ENCODE data around the gene TMEM91. TPM values are rescaled to one million over a fixed set of nuclear protein-coding genes. Genes with fewer than 3 reads are reported as not detected.

TMEM91 gene
- total and polyA plus RNA-seq, 2 donors (not counting 3 experiments of a cell fraction or from before 2014, with no cell fraction given): 9.0 to 13.2 TPM

DNA sequence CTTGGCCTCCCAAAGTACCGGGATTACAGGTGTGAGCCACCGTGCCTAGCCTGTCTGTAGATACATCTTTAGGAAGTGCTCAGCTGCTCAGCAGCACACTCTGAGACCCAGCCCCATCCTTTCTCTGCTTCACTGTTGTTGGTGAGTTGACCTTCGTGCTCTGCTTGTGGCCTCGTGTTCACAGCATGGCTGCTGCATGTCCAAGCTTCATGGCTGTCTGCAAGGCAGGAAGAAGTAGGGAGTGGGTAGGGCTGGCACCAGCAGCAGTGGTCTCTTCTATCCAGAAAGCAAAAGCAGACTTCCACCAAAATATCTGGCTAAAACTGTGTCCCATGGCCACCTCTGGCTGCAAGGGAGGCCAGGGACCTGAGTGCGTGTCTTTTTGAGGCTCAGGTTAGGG lies 36.6 kb downstream of the TMEM91 start:
- H3K79me2 ChIP-seq (ENCODE audit: control insufficient read depth, insufficient read depth, low read length): no peaks in the 10 kb centered on the region
- no peaks in the 10 kb centered on the region for H3K9me3 ChIP-seq (replicated peaks; ENCODE audit: control insufficient read depth, insufficient read depth, low read length)
- no peaks in the 10 kb centered on the region for H4K20me1 ChIP-seq (replicated peaks; ENCODE audit: control insufficient read depth, extremely low read depth, insufficient read depth, low read length)
- no peak overlapping the region for H3K9ac ChIP-seq (replicated peaks; ENCODE audit: extremely low read depth, insufficient read depth, low read length)
- H3K4me3 ChIP-seq (replicated peaks in 1 of 3; ENCODE audit: insufficient read depth in 1 of 3, low read depth in 1 of 3, low read length in 3 of 3): no peak overlapping the region
- DNase-seq (ENCODE audit: low read depth, low spot score) (no peak), FAIRE-seq (no peak)
- no peak for TF ChIP-seq POLR2A (IDR thresholded peaks at IDR 0.05; ENCODE audit: low read depth, low read length)
- no peak for TF ChIP-seq POLR2AphosphoS5 (IDR thresholded peaks at IDR 0.05; ENCODE audit: insufficient read depth, low read depth, low read length)
- TF ChIP-seq FOS (IDR thresholded peaks at IDR 0.05; ENCODE audit: borderline replicate concordance, insufficient read depth, low read length): no peak
- no peak for TF ChIP-seq JUN (IDR thresholded peaks at IDR 0.05; ENCODE audit: borderline replicate concordance, insufficient read depth, insufficient read length, low read depth)
- no peaks in the 10 kb centered on the region for H3K27me3 ChIP-seq (ENCODE audit: control insufficient read depth in 2 of 2, insufficient read depth in 2 of 2, low read length in 2 of 2)
- dilution Hi-C loops (cut with MboI; ENCODE audit: extremely low pct_ligation_motif_present, low sequenced_read_pairs) (no loop called here), intact Hi-C loops (cut with micrococcal nuclease) (no loop called here)
- no peak overlapping the region for H3K27ac ChIP-seq (ENCODE audit: insufficient read depth, low read depth, low read length)
- H3K4me2 ChIP-seq (ENCODE audit: insufficient read depth, low read length): no peak overlapping the region
- no peaks in the 10 kb centered on the region for H3K9me1 ChIP-seq (replicated peaks; ENCODE audit: control insufficient read depth, extremely low read depth, insufficient read depth, low read length)
- H2AFZ ChIP-seq (ENCODE audit: low read depth, low read length): no peak overlapping the region
- POLR2A ChIA-PET: no interaction called here
- H3K36me3 ChIP-seq (ENCODE audit: control insufficient read depth in 2 of 2, extremely low read depth in 1 of 2, insufficient read depth in 2 of 2, low read length in 2 of 2): peaks cover 0 to 23% of the 10 kb centered on the region in 2 experiments
- H3K4me1 ChIP-seq (ENCODE audit: control insufficient read depth, extremely low read depth, insufficient read depth, low read length): no peaks in the 10 kb centered on the region
- no TSS peak for BruUV-seq (replicated peaks)
- CTCF ChIA-PET: interaction anchor here (0.6 kb wide), 1 partner anchor 21 kb away, joined by 4 read pairs; no protein-coding TSS in a partner anchor

DNA sequence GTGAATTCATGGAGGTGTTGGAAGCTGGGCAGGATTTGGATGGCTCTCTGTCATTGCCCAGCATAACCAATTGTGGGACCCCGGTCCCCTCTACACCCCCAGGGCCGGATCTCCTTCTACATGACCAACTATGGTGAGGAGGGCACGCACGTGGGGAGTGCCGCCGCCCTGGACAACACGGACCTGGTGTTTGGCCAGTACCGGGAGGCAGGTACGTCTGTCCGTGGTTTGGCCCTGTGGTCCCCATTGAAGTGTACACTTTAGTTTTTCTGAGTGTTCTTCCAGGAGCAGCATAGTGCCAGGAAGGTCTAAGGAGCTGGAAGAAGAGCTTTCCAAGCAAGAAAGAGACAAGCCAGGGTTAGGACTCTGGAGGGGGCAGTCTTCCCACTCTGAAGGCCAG lies 37.6 kb downstream of the TMEM91 start:
- H3K4me2 ChIP-seq (ENCODE audit: insufficient read depth, low read length): no peak overlapping the region
- H3K79me2 ChIP-seq (ENCODE audit: control insufficient read depth, insufficient read depth, low read length): no peaks in the 10 kb centered on the region
- DNase-seq (ENCODE audit: low read depth, low spot score): no peak
- intact Hi-C loops (cut with micrococcal nuclease): no loop called here
- dilution Hi-C loops (cut with MboI; ENCODE audit: extremely low pct_ligation_motif_present, low sequenced_read_pairs): no loop called here
- no TSS peak for BruUV-seq (replicated peaks)
- no peak overlapping the region for H3K4me3 ChIP-seq (replicated peaks in 1 of 3; ENCODE audit: insufficient read depth in 1 of 3, low read depth in 1 of 3, low read length in 3 of 3)
- ChIA-PET POLR2A (no interaction called here), CTCF (no interaction called here)
- TF ChIP-seq POLR2AphosphoS5 (IDR thresholded peaks at IDR 0.05; ENCODE audit: insufficient read depth, low read depth, low read length): no peak
- TF ChIP-seq POLR2A (IDR thresholded peaks at IDR 0.05; ENCODE audit: low read depth, low read length): no peak
- TF ChIP-seq GATA2 (IDR thresholded peaks at IDR 0.05; ENCODE audit: insufficient read depth, insufficient read length, low read depth, low read length): no peak
- no peak for TF ChIP-seq JUN (IDR thresholded peaks at IDR 0.05; ENCODE audit: borderline replicate concordance, insufficient read depth, insufficient read length, low read depth)
- no peak for TF ChIP-seq MYC (IDR thresholded peaks at IDR 0.05; ENCODE audit: low read depth, low read length)
- no peak for TF ChIP-seq FOS (IDR thresholded peaks at IDR 0.05; ENCODE audit: borderline replicate concordance, insufficient read depth, low read length)
- TF ChIP-seq, protein P1, sequence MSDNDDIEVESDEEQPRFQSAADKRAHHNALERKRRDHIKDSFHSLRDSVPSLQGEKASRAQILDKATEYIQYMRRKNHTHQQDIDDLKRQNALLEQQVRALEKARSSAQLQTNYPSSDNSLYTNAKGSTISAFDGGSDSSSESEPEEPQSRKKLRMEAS (IDR thresholded peaks at IDR 0.05; ENCODE audit: insufficient read depth, insufficient read length): no peak
- no peak for TF ChIP-seq EZH2 (IDR thresholded peaks at IDR 0.05; ENCODE audit: borderline replicate concordance, low read depth, low read length, severe bottlenecking)
- TF ChIP-seq, protein P2, sequence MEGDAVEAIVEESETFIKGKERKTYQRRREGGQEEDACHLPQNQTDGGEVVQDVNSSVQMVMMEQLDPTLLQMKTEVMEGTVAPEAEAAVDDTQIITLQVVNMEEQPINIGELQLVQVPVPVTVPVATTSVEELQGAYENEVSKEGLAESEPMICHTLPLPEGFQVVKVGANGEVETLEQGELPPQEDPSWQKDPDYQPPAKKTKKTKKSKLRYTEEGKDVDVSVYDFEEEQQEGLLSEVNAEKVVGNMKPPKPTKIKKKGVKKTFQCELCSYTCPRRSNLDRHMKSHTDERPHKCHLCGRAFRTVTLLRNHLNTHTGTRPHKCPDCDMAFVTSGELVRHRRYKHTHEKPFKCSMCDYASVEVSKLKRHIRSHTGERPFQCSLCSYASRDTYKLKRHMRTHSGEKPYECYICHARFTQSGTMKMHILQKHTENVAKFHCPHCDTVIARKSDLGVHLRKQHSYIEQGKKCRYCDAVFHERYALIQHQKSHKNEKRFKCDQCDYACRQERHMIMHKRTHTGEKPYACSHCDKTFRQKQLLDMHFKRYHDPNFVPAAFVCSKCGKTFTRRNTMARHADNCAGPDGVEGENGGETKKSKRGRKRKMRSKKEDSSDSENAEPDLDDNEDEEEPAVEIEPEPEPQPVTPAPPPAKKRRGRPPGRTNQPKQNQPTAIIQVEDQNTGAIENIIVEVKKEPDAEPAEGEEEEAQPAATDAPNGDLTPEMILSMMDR (IDR thresholded peaks at IDR 0.05; ENCODE audit: extremely low read depth in 1 of 2, insufficient read depth in 1 of 2, low read depth in 1 of 2, low read length in 2 of 2): no peak
- H3K9me1 ChIP-seq (replicated peaks; ENCODE audit: control insufficient read depth, extremely low read depth, insufficient read depth, low read length): no peaks in the 10 kb centered on the region
- H4K20me1 ChIP-seq (replicated peaks; ENCODE audit: control insufficient read depth, extremely low read depth, insufficient read depth, low read length): no peaks in the 10 kb centered on the region
- no peak for FAIRE-seq
- no peak overlapping the region for H2AFZ ChIP-seq (ENCODE audit: low read depth, low read length)
- H3K9me3 ChIP-seq (replicated peaks; ENCODE audit: control insufficient read depth, insufficient read depth, low read length): no peaks in the 10 kb centered on the region
- no peak overlapping the region for H3K27ac ChIP-seq (ENCODE audit: insufficient read depth, low read depth, low read length)
- H3K36me3 ChIP-seq (ENCODE audit: control insufficient read depth in 2 of 2, extremely low read depth in 1 of 2, insufficient read depth in 2 of 2, low read length in 2 of 2): peaks cover 0 to 25% of the 10 kb centered on the region in 2 experiments
- H3K9ac ChIP-seq (replicated peaks; ENCODE audit: extremely low read depth, insufficient read depth, low read length): no peak overlapping the region
- H3K27me3 ChIP-seq (ENCODE audit: control insufficient read depth in 2 of 2, insufficient read depth in 2 of 2, low read length in 2 of 2): no peaks in the 10 kb centered on the region
- H3K4me1 ChIP-seq (ENCODE audit: control insufficient read depth, extremely low read depth, insufficient read depth, low read length): no peaks in the 10 kb centered on the region
